CD8-positive, alpha-beta memory T cell (primary cell): Measurements from ENCODE around the gene PRR12. TPM values are rescaled to one million over a fixed set of nuclear protein-coding genes. Genes with fewer than 3 reads are reported as not detected.

Source experiments
- CTCF ChIA-PET: fragments of 350-600 bp; sonication (Branson Sonifier 250); formaldehyde crosslinking; loops from one replicate; lab custom pipeline; 2021; ENCODE audit warnings: antibody characterized with exemption; lab: Charles Lee
- POLR2A ChIA-PET: fragments of 350-600 bp; sonication (Branson Sonifier 250); formaldehyde crosslinking; loops from one replicate; lab custom pipeline; 2021; ENCODE audit warnings: antibody characterized with exemption; lab: Charles Lee
- DNase-seq, 5 donors: peaks; one replicate each; pipeline versions ENCODE4 v3.0.0 to v3.0.0-alpha.2; 2020 to 2022; ENCODE audit warnings: mixed read lengths in 1 of 5
- H3K27ac ChIP-seq: one replicate; pipeline ENCODE4 v1.7.0; 2013; ENCODE audit warnings: low read depth, mild to moderate bottlenecking, low read length, moderate library complexity
- H3K27me3 ChIP-seq: 2 replicates; pipeline ENCODE4 v1.7.0; 2013; ENCODE audit warnings: low read length, mild to moderate bottlenecking; ENCODE audit not compliant: insufficient read depth, poor library complexity, severe bottlenecking
- H3K36me3 ChIP-seq: 2 replicates; pipeline ENCODE4 v1.7.0; 2013; ENCODE audit warnings: mild to moderate bottlenecking, low read length, moderate library complexity; ENCODE audit not compliant: insufficient read depth
- H3K4me1 ChIP-seq: 2 replicates; pipeline ENCODE4 v1.7.0; 2013; ENCODE audit warnings: mild to moderate bottlenecking, low read length, moderate library complexity; ENCODE audit not compliant: insufficient read depth
- H3K4me3 ChIP-seq: 2 replicates; pipeline ENCODE4 v1.7.0; 2013; ENCODE audit warnings: mild to moderate bottlenecking, low read length
- H3K9me3 ChIP-seq: 2 replicates; pipeline ENCODE4 v1.7.0; 2013; ENCODE audit warnings: mild to moderate bottlenecking, low read length
- H3K27ac Mint-ChIP-seq, 8 donors: one replicate each; pipeline ENCODE4 v1.8.0; 2020 to 2021; ENCODE audit warnings: mixed read lengths in 8 of 8, mild to moderate bottlenecking in 6 of 8, inconsistent platforms in 3 of 8, moderate library complexity in 3 of 8
- H3K27me3 Mint-ChIP-seq, 2 donors: one replicate each; pipeline ENCODE4 v1.8.0; 2020 to 2021; ENCODE audit warnings: mixed read lengths in 2 of 2, mild to moderate bottlenecking in 1 of 2, moderate library complexity in 1 of 2
- H3K36me3 Mint-ChIP-seq, 3 donors: one replicate each; pipeline ENCODE4 v1.8.0; 2020 to 2021; ENCODE audit warnings: mixed read lengths in 3 of 3, inconsistent platforms in 1 of 3, mild to moderate bottlenecking in 1 of 3
- H3K4me1 Mint-ChIP-seq, 3 donors: one replicate each; pipeline ENCODE4 v1.8.0; 2020 to 2021; ENCODE audit warnings: mixed read lengths in 3 of 3, inconsistent platforms in 1 of 3, mild to moderate bottlenecking in 1 of 3
- H3K4me3 Mint-ChIP-seq, 7 donors: one replicate each; pipeline ENCODE4 v1.8.0; 2020 to 2021; ENCODE audit warnings: mixed read lengths in 7 of 7, mild to moderate bottlenecking in 6 of 7, moderate library complexity in 4 of 7, inconsistent platforms in 2 of 7
- H3K9me3 Mint-ChIP-seq, 5 donors: one replicate each; pipeline ENCODE4 v1.8.0; 2020 to 2022; ENCODE audit warnings: mixed read lengths in 5 of 5, mild to moderate bottlenecking in 3 of 5, moderate library complexity in 2 of 5, inconsistent platforms in 1 of 5
- polyA plus RNA-seq: library from polyadenylated mRNA; unstranded; fragments of 300-500 nt; fragmentation: Illumina TruSeq; gene quantifications from one replicate; pipeline ENCODE4 v1.2.3, GENCODE V29; 2021
- total RNA-seq, 2 experiments: library from RNA; stranded (reverse); gene quantifications; one replicate each; pipeline ENCODE4 v1.2.3, GENCODE V29; 2021

Gene PRR12
- total RNA-seq, result 10 to 100 TPM; 25.9 to 27.5 TPM
- 0.81 TPM for polyA plus RNA-seq

GRCh38 chr19:49590971-49591730 lies at the start of gene PRR12:
Gene PRR12, plus strand, starts transcription at chr19:49591182. Its CDS starts 473 bp downstream, at chr19:49591655.
- Histone ChIP-seq H3K27me3 (no peaks in the 10 kb centered on the region), H3K4me1 (peaks cover 26% of the 10 kb centered on the region), H3K36me3 (peaks cover 8% of the 10 kb centered on the region), H3K9me3 (no peaks in the 10 kb centered on the region), H3K27ac (peak within 1 kb of the TSS; percentile 88), H3K4me3 (peak within 1 kb of the TSS; percentile 95)
- Mint-ChIP-seq H3K4me1 (peaks cover 33 to 45% (median 34%) of the 10 kb centered on the region in 3 donors), H3K4me3 (peak within 1 kb of the TSS; percentile 85 to 96 (median 91)), H3K27ac (peak within 1 kb of the TSS; percentile 89 to 97 (median 94)), H3K36me3 (peaks cover 0 to 34% (median 8%) of the 10 kb centered on the region in 3 donors), H3K27me3 (peaks cover 0 to 5% of the 10 kb centered on the region in 2 donors), H3K9me3 (no peaks in the 10 kb centered on the region)
- peak; percentile 67 to 85 (median 77) for DNase-seq
- CTCF ChIA-PET, result interaction anchor here (1.4 to 1.5 kb wide), 3 partner anchors 21 to 88 kb away, joined by 4 to 6 read pairs (median 4); no protein-coding TSS in a partner anchor
- POLR2A ChIA-PET, result interaction anchor here (0.5 to 2.8 kb wide), 11 partner anchors 11 to 96 kb away, joined by 3 to 23 read pairs (median 4); partner anchors contain the start of genes BCL2L12, IRF3, NOSIP and PRMT1

- DNase-seq, result no peak
Observed at GRCh38 chr19:49541914-49542313, 49.1 kb upstream of the PRR12 start.

GRCh38 chr19:49542446-49542845 lies 48.5 kb upstream of the PRR12 start:
- H3K27me3 ChIP-seq, result no peaks in the 10 kb centered on the region
- no peak overlapping the region for H3K4me3 Mint-ChIP-seq
- DNase-seq, result no peak
- H3K4me3 ChIP-seq, result no peak overlapping the region
- ChIA-PET POLR2A (no interaction called here), CTCF (interaction anchor here (1.6 kb wide), 1 partner anchor 27 kb away, joined by 7 read pairs; no protein-coding TSS in a partner anchor)
- peaks cover 0 to 1% of the 10 kb centered on the region in 2 donors for H3K27me3 Mint-ChIP-seq
- H3K4me1 ChIP-seq, result peaks cover 11% of the 10 kb centered on the region
- no peaks in the 10 kb centered on the region for H3K36me3 ChIP-seq
- H3K9me3 ChIP-seq, result no peaks in the 10 kb centered on the region
- no peak overlapping the region for H3K27ac ChIP-seq
- no peaks in the 10 kb centered on the region for H3K36me3 Mint-ChIP-seq
- no peaks in the 10 kb centered on the region for H3K9me3 Mint-ChIP-seq
- H3K27ac Mint-ChIP-seq, result no peak overlapping the region
- H3K4me1 Mint-ChIP-seq, result peaks cover 9 to 12% (median 12%) of the 10 kb centered on the region in 3 donors

More at GRCh38 chr19:49541914-49542313, 49.1 kb upstream of the PRR12 start:
- Histone ChIP-seq H3K4me3 (no peak overlapping the region), H3K27ac (no peak overlapping the region), H3K27me3 (no peaks in the 10 kb centered on the region), H3K4me1 (peaks cover 6% of the 10 kb centered on the region), H3K9me3 (no peaks in the 10 kb centered on the region), H3K36me3 (no peaks in the 10 kb centered on the region)
- Mint-ChIP-seq H3K27me3 (peaks cover 0 to 1% of the 10 kb centered on the region in 2 donors), H3K4me3 (peak overlapping the region in 1 of 7 donors; percentile 17), H3K4me1 (peaks cover 5 to 7% (median 7%) of the 10 kb centered on the region in 3 donors), H3K9me3 (no peaks in the 10 kb centered on the region), H3K36me3 (no peaks in the 10 kb centered on the region), H3K27ac (no peak overlapping the region)
- ChIA-PET CTCF (interaction anchor here (1.1 to 1.6 kb wide), 2 partner anchors 16 to 27 kb away, joined by 4 to 7 read pairs; no protein-coding TSS in a partner anchor), POLR2A (no interaction called here)

- ChIA-PET POLR2A (no interaction called here), CTCF (interaction anchor here (1.6 kb wide), 1 partner anchor 26 kb away, joined by 7 read pairs; no protein-coding TSS in a partner anchor)
- Mint-ChIP-seq H3K36me3 (no peaks in the 10 kb centered on the region), H3K27me3 (peaks cover 0 to 1% of the 10 kb centered on the region in 2 donors), H3K4me3 (no peak overlapping the region), H3K4me1 (peaks cover 9 to 14% (median 13%) of the 10 kb centered on the region in 3 donors), H3K27ac (no peak overlapping the region), H3K9me3 (no peaks in the 10 kb centered on the region)
- no peaks in the 10 kb centered on the region for H3K36me3 ChIP-seq
- H3K4me1 ChIP-seq, result peaks cover 15% of the 10 kb centered on the region
- H3K27ac ChIP-seq, result no peak overlapping the region
- H3K9me3 ChIP-seq, result no peaks in the 10 kb centered on the region
- H3K4me3 ChIP-seq, result no peak overlapping the region
- no peaks in the 10 kb centered on the region for H3K27me3 ChIP-seq
- DNase-seq, result no peak
Observed at GRCh38 chr19:49543032-49543431, 48.0 kb upstream of the PRR12 start.

- POLR2A ChIA-PET, result no interaction called here
- Histone ChIP-seq H3K27me3 (no peaks in the 10 kb centered on the region), H3K4me1 (peaks cover 26% of the 10 kb centered on the region), H3K36me3 (no peaks in the 10 kb centered on the region), H3K4me3 (no peak overlapping the region), H3K9me3 (no peaks in the 10 kb centered on the region), H3K27ac (no peak overlapping the region)
- peaks cover 0 to 1% of the 10 kb centered on the region in 2 donors for H3K27me3 Mint-ChIP-seq
- CTCF ChIA-PET, result no interaction called here
- no peak for DNase-seq
- no peaks in the 10 kb centered on the region for H3K36me3 Mint-ChIP-seq
- H3K4me3 Mint-ChIP-seq, result no peak overlapping the region
- H3K4me1 Mint-ChIP-seq, result peaks cover 14 to 21% (median 20%) of the 10 kb centered on the region in 3 donors
- peak overlapping the region in 4 of 8 donors; percentile 6 to 68 (median 50) for H3K27ac Mint-ChIP-seq
- H3K9me3 Mint-ChIP-seq, result no peaks in the 10 kb centered on the region
Observed at GRCh38 chr19:49544154-49544553, 46.8 kb upstream of the PRR12 start.

GRCh38 chr19:49546825-49547565 lies 44.0 kb upstream of the PRR12 start:
- no peaks in the 10 kb centered on the region for H3K9me3 Mint-ChIP-seq
- H3K9me3 ChIP-seq, result no peaks in the 10 kb centered on the region
- H3K4me3 ChIP-seq, result peak overlapping the region; percentile 45
- no peaks in the 10 kb centered on the region for H3K36me3 ChIP-seq
- ChIA-PET CTCF (interaction anchor here (0.6 to 6.7 kb wide), 28 partner anchors 11 to 282 kb away, joined by 3 to 138 read pairs (median 5); partner anchors contain the start of genes ALDH16A1, BCL2L12, FCGRT and FLT3LG), POLR2A (interaction anchor here (0.7 to 2.0 kb wide), 8 partner anchors 13 to 77 kb away, joined by 3 to 23 read pairs (median 4); partner anchors contain the start of genes NOSIP, PRRG2 and RCN3)
- H3K4me3 Mint-ChIP-seq, result peak overlapping the region in 6 of 7 donors; percentile 5 to 84 (median 73)
- H3K27ac Mint-ChIP-seq, result peak overlapping the region in 7 of 8 donors; percentile 15 to 85 (median 77)
- peaks cover 52% of the 10 kb centered on the region for H3K4me1 ChIP-seq
- peak; percentile 41 to 76 (median 73) for DNase-seq
- no peak overlapping the region for H3K27ac ChIP-seq
- peaks cover 21 to 30% (median 28%) of the 10 kb centered on the region in 3 donors for H3K4me1 Mint-ChIP-seq
- no peaks in the 10 kb centered on the region for H3K27me3 ChIP-seq
- no peaks in the 10 kb centered on the region for H3K36me3 Mint-ChIP-seq
- peaks cover 0 to 1% of the 10 kb centered on the region in 2 donors for H3K27me3 Mint-ChIP-seq

GRCh38 chr19:49549045-49549444 lies 41.9 kb upstream of the PRR12 start:
- POLR2A ChIA-PET, result interaction anchor here (0.5 to 2.4 kb wide), 3 partner anchors 20 to 433 kb away, joined by 3 to 15 read pairs (median 5); no protein-coding TSS in a partner anchor
- peaks cover 36 to 44% (median 41%) of the 10 kb centered on the region in 3 donors for H3K4me1 Mint-ChIP-seq

More at GRCh38 chr19:49549045-49549444, 41.9 kb upstream of the PRR12 start:
- CTCF ChIA-PET, result interaction anchor here (0.6 to 6.7 kb wide), 8 partner anchors 13 to 154 kb away, joined by 3 to 138 read pairs (median 26); partner anchors contain the start of gene RCN3
- H3K27ac Mint-ChIP-seq, result peak overlapping the region in 4 of 8 donors; percentile 36 to 96 (median 74)
- H3K9me3 ChIP-seq, result no peaks in the 10 kb centered on the region
- H3K36me3 ChIP-seq, result no peaks in the 10 kb centered on the region
- peaks cover 0 to 4% of the 10 kb centered on the region in 2 donors for H3K27me3 Mint-ChIP-seq
- H3K4me1 ChIP-seq, result peaks cover 67% of the 10 kb centered on the region
- no peaks in the 10 kb centered on the region for H3K27me3 ChIP-seq
- H3K4me3 ChIP-seq, result no peak overlapping the region
- no peaks in the 10 kb centered on the region for H3K9me3 Mint-ChIP-seq
- no peak overlapping the region for H3K27ac ChIP-seq
- H3K36me3 Mint-ChIP-seq, result peaks cover 1 to 3% (median 2%) of the 10 kb centered on the region in 3 donors
- no peak for DNase-seq
- H3K4me3 Mint-ChIP-seq, result peak overlapping the region in 3 of 7 donors; percentile 22 to 27 (median 25)
